GM12872 (cell line): ENCODE data around the gene UCK2.

Experiments
- CTCF ChIP-seq: IDR thresholded peaks from 3 replicates; pipeline ENCODE4 v1.5.1; 2011; ENCODE audit warnings: low read depth, mild to moderate bottlenecking, low read length, moderate library complexity; ENCODE audit not compliant: insufficient read depth

The UCK2 gene

GRCh38 chr1:165827268-165828102, at the start of gene UCK2:
UCK2 (plus strand) TSS chr1:165827614; CDS start chr1:165827834, 220 bp downstream.
- TF ChIP-seq CTCF, result peak; percentile 22; the same call in 1 of the 3 replicates

GRCh38 chr1:165787741-165788140, 39.7 kb upstream of the UCK2 start:
- TF ChIP-seq CTCF, result no peak

- TF ChIP-seq CTCF, result no peak
These were observed 33.5 kb upstream of the UCK2 start for GRCh38 chr1:165793951-165794350.

- no peak for TF ChIP-seq CTCF
These were observed 31.5 kb upstream of the UCK2 start for GRCh38 chr1:165795894-165796293.

GRCh38 chr1:165799387-165799786, 28.0 kb upstream of the UCK2 start:
- TF ChIP-seq CTCF, result no peak

GRCh38 chr1:165807613-165808012, 19.8 kb upstream of the UCK2 start:
- no peak for TF ChIP-seq CTCF

GRCh38 chr1:165815725-165816124, 11.7 kb upstream of the UCK2 start:
- no peak for TF ChIP-seq CTCF
